Activated CD4-positive, alpha-beta T cell treated with anti-CD3 and anti-CD28 coated beads, Interleukin-2, amount 10 ng/mL, durations not matched to agents 7 days and 5 days (primary cell): ENCODE measurements around the gene PRH1. TPM values are rescaled to one million over a fixed set of nuclear protein-coding genes. Genes with fewer than 3 reads are reported as not detected.

Experiments used
- CTCF ChIA-PET: fragments of 350-600 bp; sonication (Branson Sonifier 250); formaldehyde crosslinking; loops from one replicate; lab custom pipeline; 2021; ENCODE audit warnings: antibody characterized with exemption; lab: Charles Lee
- POLR2A ChIA-PET: fragments of 350-600 bp; sonication (Branson Sonifier 250); formaldehyde crosslinking; loops from one replicate; lab custom pipeline; 2021; ENCODE audit warnings: antibody characterized with exemption; lab: Charles Lee
- DNase-seq: peaks from one replicate; pipeline ENCODE4 v3.0.0-alpha.2; 2020
- H3K27ac Mint-ChIP-seq: one replicate; pipeline ENCODE4 v1.8.0; 2021; ENCODE audit warnings: mild to moderate bottlenecking, moderate library complexity, mixed read lengths
- H3K27me3 Mint-ChIP-seq: one replicate; pipeline ENCODE4 v1.8.0; 2021; ENCODE audit warnings: mixed read lengths
- H3K36me3 Mint-ChIP-seq: one replicate; pipeline ENCODE4 v1.8.0; 2021; ENCODE audit warnings: low read depth, mixed read lengths
- H3K4me1 Mint-ChIP-seq: one replicate; pipeline ENCODE4 v1.8.0; 2021; ENCODE audit warnings: mixed read lengths
- H3K4me3 Mint-ChIP-seq: one replicate; pipeline ENCODE4 v1.8.0; 2021; ENCODE audit warnings: mild to moderate bottlenecking, moderate library complexity, mixed read lengths
- H3K9me3 Mint-ChIP-seq: one replicate; pipeline ENCODE4 v1.8.0; 2021; ENCODE audit warnings: mixed read lengths
- total RNA-seq, 2 experiments: library from RNA; stranded (reverse); gene quantifications; one replicate each; pipeline ENCODE4 v1.2.3, GENCODE V29; 2021

PRH1 gene
- 10 to 100 TPM; 21.7 to 24.5 TPM for total RNA-seq

DNA sequence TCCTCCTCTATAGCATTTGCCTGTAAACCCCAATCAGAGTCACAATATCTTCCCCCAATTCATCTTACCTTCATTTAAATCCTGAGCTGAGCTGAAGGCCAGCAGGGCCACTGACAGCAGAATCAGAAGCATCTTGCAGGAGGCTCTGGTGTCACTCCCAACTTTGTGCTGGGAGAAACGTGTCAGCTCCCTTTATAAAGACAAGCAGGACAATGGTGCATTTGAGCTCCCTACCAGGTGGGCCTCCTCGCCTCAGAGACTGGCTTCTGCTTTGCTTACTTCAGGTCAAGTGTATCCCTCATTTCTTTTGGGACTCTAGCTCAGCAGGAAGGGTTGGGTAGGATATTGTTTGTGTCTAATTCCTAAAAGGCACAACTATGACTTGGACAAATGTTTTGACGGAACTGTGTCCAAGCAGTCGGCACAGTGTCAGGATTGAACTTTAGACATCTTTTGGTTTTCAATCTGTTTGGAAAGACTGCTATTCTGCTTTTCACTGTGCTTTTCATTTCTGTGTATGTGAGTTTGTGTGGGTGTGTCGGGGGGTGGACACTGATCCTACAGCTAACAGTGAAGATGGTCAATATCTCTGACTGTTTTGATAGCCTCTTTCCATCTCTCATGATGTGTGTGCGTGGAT is at the start of gene PRH1:
TSS of gene PRH1 (minus strand) at position 170 of the 640 bp plus-strand sequence. CDS start at position 132, 38 bp downstream.
- Mint-ChIP-seq H3K4me3 (no peak within 1 kb of the TSS), H3K36me3 (peaks cover 7% of the 10 kb centered on the region), H3K4me1 (no peaks in the 10 kb centered on the region), H3K27ac (no peak within 1 kb of the TSS), H3K9me3 (no peaks in the 10 kb centered on the region), H3K27me3 (no peaks in the 10 kb centered on the region)
- POLR2A ChIA-PET = no interaction called here
- CTCF ChIA-PET = interaction anchor here (1.1 kb wide), 1 partner anchor 12 kb away, joined by 3 read pairs; no protein-coding TSS in a partner anchor
- no peak for DNase-seq

DNA sequence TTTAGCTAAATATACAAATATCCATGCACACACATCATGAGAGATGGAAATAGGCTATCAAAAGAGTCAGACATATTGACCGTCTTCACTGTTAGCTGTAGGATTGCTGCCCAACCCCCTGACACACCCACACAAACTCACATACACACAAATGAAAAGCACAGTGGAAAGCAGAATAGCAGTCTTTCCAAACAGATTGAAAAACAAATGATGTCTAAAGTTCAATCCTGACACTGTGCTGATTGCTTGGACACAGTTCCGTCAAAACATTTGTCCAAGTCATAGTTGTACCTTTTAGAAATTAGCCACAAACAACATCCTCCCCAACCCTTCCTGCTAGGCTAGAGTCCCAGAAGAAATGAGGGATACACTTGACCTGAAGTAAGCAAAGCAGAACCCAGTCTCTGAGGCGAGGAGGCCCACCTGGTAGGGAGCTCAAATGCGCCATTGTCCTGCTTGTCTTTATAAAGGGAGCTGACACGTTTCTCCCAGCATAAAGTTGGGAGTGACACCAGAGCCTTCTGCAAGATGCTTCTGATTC is 44.8 kb upstream of the PRH1 start, which contains the start of gene PRH2:
TSS of gene PRH2 (plus strand) at position 491 of the 541 bp plus-strand sequence. CDS start at position 529, 38 bp downstream.
- no peak for DNase-seq
- POLR2A ChIA-PET = no interaction called here
- Mint-ChIP-seq H3K4me1 (no peaks in the 10 kb centered on the region), H3K27me3 (no peaks in the 10 kb centered on the region), H3K36me3 (no peaks in the 10 kb centered on the region), H3K9me3 (no peaks in the 10 kb centered on the region), H3K27ac (no peak within 1 kb of the TSS), H3K4me3 (no peak within 1 kb of the TSS)
- CTCF ChIA-PET = no interaction called here

DNA sequence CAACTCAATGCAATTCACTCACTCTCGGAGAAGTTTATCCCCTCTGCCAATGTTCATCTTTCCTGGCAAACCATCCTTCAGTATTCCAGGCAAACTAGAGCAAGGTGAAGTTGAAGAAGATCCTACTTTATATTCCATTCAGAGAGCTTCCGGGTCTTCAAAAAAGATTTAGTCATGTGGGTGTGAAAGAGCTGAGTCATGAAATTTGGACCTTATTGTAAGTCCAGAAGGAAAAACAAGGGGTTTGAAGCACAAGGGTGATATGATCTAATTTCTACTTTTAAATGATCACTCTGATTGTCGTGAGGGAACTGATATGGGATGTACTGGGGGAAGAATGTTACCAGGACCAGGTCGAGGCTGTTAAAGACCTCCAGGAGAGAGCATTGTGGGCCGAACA is 42.2 kb upstream of the PRH1 start:
- DNase-seq = no peak
- Mint-ChIP-seq H3K4me3 (no peak overlapping the region), H3K27me3 (no peaks in the 10 kb centered on the region), H3K9me3 (no peaks in the 10 kb centered on the region), H3K27ac (no peak overlapping the region), H3K36me3 (no peaks in the 10 kb centered on the region), H3K4me1 (no peaks in the 10 kb centered on the region)
- CTCF ChIA-PET = no interaction called here
- POLR2A ChIA-PET = interaction anchor here (0.6 kb wide), 1 partner anchor 283 kb away, joined by 4 read pairs; no protein-coding TSS in a partner anchor

DNA sequence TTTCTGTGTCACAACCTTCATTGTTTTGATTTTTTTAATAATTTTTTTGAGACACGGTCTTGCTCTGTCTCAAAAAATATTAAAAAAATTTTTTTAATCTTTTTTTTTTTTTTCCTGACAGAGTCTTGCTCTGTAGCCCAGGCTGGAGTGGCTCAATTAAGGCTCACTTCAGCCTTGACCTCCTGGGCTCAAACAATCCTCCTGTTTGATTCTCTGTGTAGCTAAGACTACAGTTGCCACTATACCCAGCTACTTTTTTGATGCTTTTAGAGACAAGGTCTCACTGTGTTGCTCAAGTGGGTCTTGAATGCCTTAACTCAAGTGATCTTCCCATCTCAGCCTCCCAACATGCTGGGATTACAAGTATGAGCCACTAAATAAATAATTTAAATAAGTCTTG is 35.8 kb upstream of the PRH1 start:
- no peaks in the 10 kb centered on the region for H3K4me1 Mint-ChIP-seq
- ChIA-PET POLR2A (no interaction called here), CTCF (no interaction called here)
- no peaks in the 10 kb centered on the region for H3K36me3 Mint-ChIP-seq
- no peak overlapping the region for H3K4me3 Mint-ChIP-seq
- H3K9me3 Mint-ChIP-seq = no peaks in the 10 kb centered on the region
- no peak overlapping the region for H3K27ac Mint-ChIP-seq
- H3K27me3 Mint-ChIP-seq = no peaks in the 10 kb centered on the region
- DNase-seq = no peak

DNA sequence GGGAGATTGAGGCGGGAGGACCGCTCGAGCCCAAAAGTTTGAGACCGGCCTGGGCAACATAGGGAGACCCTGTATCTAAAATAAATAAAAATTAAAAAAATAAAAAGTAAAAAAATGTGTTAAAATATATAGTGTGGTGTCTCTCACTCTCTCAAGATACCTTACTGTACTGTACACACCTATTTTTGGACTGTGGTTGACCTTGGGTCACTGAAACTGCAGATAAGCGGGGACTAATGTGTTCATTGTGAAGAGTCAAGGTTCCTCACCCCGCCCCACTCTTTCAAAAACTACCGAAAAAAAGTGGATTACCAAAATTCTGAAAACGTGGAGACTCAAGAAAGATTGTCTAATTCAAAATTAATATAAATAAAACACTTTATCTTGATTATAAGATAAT is 26.3 kb upstream of the PRH1 start:
- H3K4me3 Mint-ChIP-seq = no peak overlapping the region
- no peak for DNase-seq
- CTCF ChIA-PET = no interaction called here
- no peaks in the 10 kb centered on the region for H3K4me1 Mint-ChIP-seq
- no peak overlapping the region for H3K27ac Mint-ChIP-seq
- no peaks in the 10 kb centered on the region for H3K27me3 Mint-ChIP-seq
- peaks cover 5% of the 10 kb centered on the region for H3K9me3 Mint-ChIP-seq
- H3K36me3 Mint-ChIP-seq = peaks cover 2% of the 10 kb centered on the region
- POLR2A ChIA-PET = no interaction called here

DNA sequence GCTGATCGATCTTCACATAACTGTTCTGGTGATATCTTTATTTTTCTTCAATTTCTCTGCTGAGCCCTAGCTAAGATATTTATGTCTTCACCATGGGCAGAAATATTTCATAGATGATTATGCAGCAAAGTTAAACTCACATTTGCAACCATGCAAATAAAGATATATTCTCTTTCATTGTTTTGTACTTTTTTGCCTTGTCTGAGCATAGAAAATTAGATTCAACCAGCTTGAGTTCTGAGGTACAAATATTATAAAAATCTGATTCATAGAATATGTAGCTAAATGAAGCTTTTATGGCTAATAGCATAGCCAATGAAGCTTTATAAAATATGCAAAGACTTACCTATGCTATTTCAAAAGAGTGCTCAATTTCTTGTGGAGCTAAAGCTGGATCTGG is 25.4 kb upstream of the PRH1 start, which contains the start of gene TAS2R13:
TSS of gene TAS2R13 (minus strand) at position 101 of the 400 bp plus-strand sequence. CDS start 264 bp downstream, outside the sequence.
- Mint-ChIP-seq H3K36me3 (peaks cover 10% of the 10 kb centered on the region), H3K4me1 (no peaks in the 10 kb centered on the region), H3K27me3 (no peaks in the 10 kb centered on the region), H3K27ac (no peak within 1 kb of the TSS), H3K9me3 (peaks cover 12% of the 10 kb centered on the region), H3K4me3 (no peak within 1 kb of the TSS)
- no peak for DNase-seq
- CTCF ChIA-PET = no interaction called here
- POLR2A ChIA-PET = no interaction called here

DNA sequence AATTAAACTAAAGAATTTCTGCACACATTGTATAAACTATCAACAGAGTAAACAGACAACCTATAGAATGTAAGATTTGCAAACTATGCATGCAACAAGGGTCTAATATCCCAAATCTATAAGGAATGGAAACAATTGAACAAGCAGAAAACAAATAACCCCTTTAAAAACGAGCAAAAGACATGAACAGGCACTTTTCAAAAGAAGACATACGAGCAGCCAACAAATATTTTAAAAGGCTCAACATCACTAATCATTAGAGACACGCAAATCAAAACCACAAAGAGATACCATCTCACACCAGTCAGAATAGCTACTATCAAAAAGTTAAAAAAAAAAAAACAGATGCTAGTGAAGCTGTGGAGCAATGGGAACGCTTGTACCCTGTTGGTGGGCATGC is 20.6 kb upstream of the PRH1 start:
- DNase-seq = no peak
- no peak overlapping the region for H3K27ac Mint-ChIP-seq
- H3K36me3 Mint-ChIP-seq = peaks cover 17% of the 10 kb centered on the region
- ChIA-PET CTCF (no interaction called here), POLR2A (no interaction called here)
- no peak overlapping the region for H3K4me3 Mint-ChIP-seq
- no peaks in the 10 kb centered on the region for H3K4me1 Mint-ChIP-seq
- H3K27me3 Mint-ChIP-seq = no peaks in the 10 kb centered on the region
- peaks cover 35% of the 10 kb centered on the region for H3K9me3 Mint-ChIP-seq

DNA sequence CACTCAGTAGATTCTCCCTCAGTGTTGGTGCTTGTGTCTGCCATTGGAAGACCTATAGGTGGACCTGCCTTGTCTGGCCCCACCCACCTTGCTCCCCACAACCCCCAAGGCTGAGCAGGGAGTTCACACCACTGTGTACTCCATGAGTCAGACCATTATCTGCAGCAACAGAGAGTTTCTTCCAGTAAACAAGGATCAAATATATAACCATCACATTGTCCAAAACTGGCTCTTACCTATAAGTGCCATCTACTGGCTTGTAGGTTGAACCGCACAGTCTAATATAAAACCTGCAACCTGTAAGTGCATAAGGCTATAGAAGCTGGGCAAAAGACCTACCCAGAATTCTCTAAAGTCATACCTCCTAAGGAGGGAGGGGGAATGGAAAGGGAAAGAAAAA is 17.4 kb upstream of the PRH1 start:
- Mint-ChIP-seq H3K36me3 (peaks cover 19% of the 10 kb centered on the region), H3K4me3 (no peak overlapping the region), H3K27me3 (no peaks in the 10 kb centered on the region), H3K27ac (no peak overlapping the region), H3K9me3 (peaks cover 42% of the 10 kb centered on the region), H3K4me1 (no peaks in the 10 kb centered on the region)
- DNase-seq = no peak
- CTCF ChIA-PET = no interaction called here
- POLR2A ChIA-PET = no interaction called here

DNA sequence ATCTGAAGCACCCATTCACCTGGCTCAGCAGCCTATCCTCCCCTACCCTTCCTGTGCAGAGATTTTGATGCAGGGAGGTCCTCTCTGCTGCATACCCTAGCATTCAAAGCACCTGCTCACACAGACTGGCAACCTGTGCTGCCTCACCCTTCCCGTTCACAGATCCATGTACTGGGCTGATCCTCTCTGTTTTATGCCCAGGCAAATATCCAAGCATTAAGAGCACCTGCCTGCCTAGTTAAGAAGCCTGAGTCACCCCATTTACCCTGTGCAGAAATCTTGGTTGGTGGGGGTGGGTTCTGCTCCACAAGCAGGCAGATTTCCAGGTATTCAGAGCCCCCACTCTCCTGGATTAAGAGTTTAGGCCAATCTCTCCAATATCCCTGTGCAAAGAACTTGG is 16.9 kb upstream of the PRH1 start:
- POLR2A ChIA-PET = no interaction called here
- no peak for DNase-seq
- Mint-ChIP-seq H3K9me3 (peaks cover 42% of the 10 kb centered on the region), H3K27ac (no peak overlapping the region), H3K36me3 (peaks cover 19% of the 10 kb centered on the region), H3K4me1 (no peaks in the 10 kb centered on the region), H3K27me3 (no peaks in the 10 kb centered on the region), H3K4me3 (no peak overlapping the region)
- CTCF ChIA-PET = no interaction called here

DNA sequence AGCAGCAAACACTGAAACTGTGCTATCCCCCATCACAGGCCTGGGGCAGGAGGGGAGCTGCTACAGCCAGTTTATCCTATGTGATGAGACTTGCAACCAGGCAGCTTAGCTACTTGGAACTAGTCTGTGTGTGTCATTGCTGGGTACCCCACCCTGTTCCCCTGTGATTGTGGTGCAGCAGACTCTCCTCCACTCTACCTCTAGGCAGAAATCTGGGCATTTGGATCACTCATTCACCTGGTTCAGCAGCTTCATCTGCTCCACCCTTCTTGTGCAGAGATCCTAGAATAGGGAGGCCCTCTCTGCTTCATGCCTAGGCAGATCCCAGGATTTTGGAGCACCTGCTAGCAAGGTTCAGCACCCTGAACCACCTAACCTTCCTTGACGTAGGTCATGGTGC is 16.5 kb upstream of the PRH1 start:
- ChIA-PET CTCF (no interaction called here), POLR2A (no interaction called here)
- peaks cover 39% of the 10 kb centered on the region for H3K9me3 Mint-ChIP-seq
- H3K27me3 Mint-ChIP-seq = no peaks in the 10 kb centered on the region
- H3K4me3 Mint-ChIP-seq = no peak overlapping the region
- DNase-seq = no peak
- H3K4me1 Mint-ChIP-seq = no peaks in the 10 kb centered on the region
- peaks cover 17% of the 10 kb centered on the region for H3K36me3 Mint-ChIP-seq
- no peak overlapping the region for H3K27ac Mint-ChIP-seq

DNA sequence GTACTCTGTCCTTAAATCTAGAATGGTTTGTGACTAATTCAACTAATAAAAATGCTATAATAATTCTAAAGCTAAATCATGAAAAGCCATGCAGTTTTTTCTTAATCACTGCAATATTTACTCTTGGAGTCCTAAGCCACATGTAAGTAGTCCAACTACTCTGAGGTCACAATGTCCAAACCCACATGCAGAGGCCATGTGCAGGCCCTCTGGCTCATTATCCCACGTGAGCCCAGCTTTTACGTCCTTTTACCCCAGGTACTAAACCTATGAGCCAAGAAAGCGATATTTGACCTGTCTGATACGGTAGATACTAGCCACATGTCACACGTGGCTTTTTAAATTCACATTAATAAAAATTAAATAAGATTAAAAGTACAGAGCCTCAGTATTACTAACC is 12.8 kb upstream of the PRH1 start:
- ChIA-PET POLR2A (no interaction called here), CTCF (no interaction called here)
- H3K4me1 Mint-ChIP-seq = no peaks in the 10 kb centered on the region
- no peak overlapping the region for H3K4me3 Mint-ChIP-seq
- no peak for DNase-seq
- peaks cover 9% of the 10 kb centered on the region for H3K36me3 Mint-ChIP-seq
- no peak overlapping the region for H3K27ac Mint-ChIP-seq
- no peaks in the 10 kb centered on the region for H3K27me3 Mint-ChIP-seq
- peaks cover 13% of the 10 kb centered on the region for H3K9me3 Mint-ChIP-seq

DNA sequence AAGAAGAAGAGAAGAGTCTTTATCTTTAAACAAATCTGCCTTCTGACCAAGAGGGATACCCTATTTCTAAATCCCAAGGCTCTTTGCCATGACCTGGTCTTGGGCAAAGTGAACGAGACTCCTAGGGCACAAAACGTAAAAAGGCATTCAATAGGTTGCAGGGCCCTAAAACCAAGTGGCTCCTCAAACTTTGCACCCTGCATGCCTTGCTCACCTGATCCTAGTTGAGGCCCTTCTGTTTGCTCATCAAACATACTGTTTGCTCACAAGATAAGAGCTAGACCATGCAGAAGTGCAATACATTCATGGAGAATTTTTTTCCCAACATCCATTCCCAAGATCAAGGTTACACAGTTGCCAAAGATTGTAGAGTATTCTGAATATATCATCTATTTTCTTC is 7.9 kb upstream of the PRH1 start:
- POLR2A ChIA-PET = no interaction called here
- peaks cover 6% of the 10 kb centered on the region for H3K36me3 Mint-ChIP-seq
- no peaks in the 10 kb centered on the region for H3K27me3 Mint-ChIP-seq
- H3K9me3 Mint-ChIP-seq = no peaks in the 10 kb centered on the region
- H3K4me1 Mint-ChIP-seq = no peaks in the 10 kb centered on the region
- CTCF ChIA-PET = interaction anchor here (1.0 to 1.1 kb wide), 2 partner anchors 14 to 109 kb away, joined by 3 to 4 read pairs; no protein-coding TSS in a partner anchor
- no peak overlapping the region for H3K27ac Mint-ChIP-seq
- H3K4me3 Mint-ChIP-seq = no peak overlapping the region
- no peak for DNase-seq

DNA sequence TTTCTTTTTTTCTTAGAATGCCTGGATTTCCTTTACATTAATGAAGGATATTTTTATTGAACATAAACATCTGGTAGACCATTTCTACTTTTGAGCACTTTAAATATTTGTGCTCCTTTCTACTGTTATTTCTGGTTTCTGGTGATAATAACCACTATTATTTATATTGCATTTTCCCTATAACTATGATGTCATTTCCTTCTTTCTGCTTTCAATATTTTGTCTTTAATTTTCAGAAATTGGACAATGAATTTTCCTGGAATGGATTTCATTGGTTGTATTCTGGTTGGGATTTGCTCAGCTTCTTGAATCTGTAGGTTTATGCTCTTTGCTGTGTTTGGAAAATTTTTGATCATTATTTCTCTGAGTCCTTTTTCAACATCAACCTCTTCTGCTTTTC is 5.2 kb upstream of the PRH1 start:
- H3K4me3 Mint-ChIP-seq = no peak overlapping the region
- DNase-seq = no peak
- CTCF ChIA-PET = interaction anchor here (0.7 kb wide), 1 partner anchor 390 kb away, joined by 3 read pairs; no protein-coding TSS in a partner anchor
- peaks cover 3% of the 10 kb centered on the region for H3K36me3 Mint-ChIP-seq
- no peaks in the 10 kb centered on the region for H3K4me1 Mint-ChIP-seq
- POLR2A ChIA-PET = no interaction called here
- H3K27ac Mint-ChIP-seq = no peak overlapping the region
- no peaks in the 10 kb centered on the region for H3K9me3 Mint-ChIP-seq
- no peaks in the 10 kb centered on the region for H3K27me3 Mint-ChIP-seq
